DOHH2 (cell line): ENCODE measurements around the gene HMX1.

ENCODE experiments used
- H3F3A ChIP-seq: fragments of 200-600 bp; sonication (generic), shearing (Covaris generic); 2 replicates; pipeline ENCODE4 v1.6.0; 2016; ENCODE audit warnings: antibody characterized with exemption, mild to moderate bottlenecking; ENCODE audit not compliant: control insufficient read depth, insufficient read depth
- H3K27ac ChIP-seq: fragments of 200-600 bp; sonication (generic); 2 replicates; pipeline ENCODE4 v1.5.1; 2014; ENCODE audit warnings: low read depth, mild to moderate bottlenecking, low read length, moderate library complexity
- H3K27me3 ChIP-seq: fragments of 200-600 bp; sonication (generic); 2 replicates; pipeline ENCODE4 v1.6.1; 2014; ENCODE audit warnings: mild to moderate bottlenecking, low read length, mixed read lengths; ENCODE audit not compliant: control insufficient read depth
- H3K36me3 ChIP-seq: fragments of 200-600 bp; sonication (generic); 2 replicates; pipeline ENCODE4 v1.6.1; 2014; ENCODE audit warnings: mild to moderate bottlenecking, low read length, moderate library complexity, mixed read lengths; ENCODE audit not compliant: control insufficient read depth
- H3K4me1 ChIP-seq: fragments of 200-600 bp; sonication (generic); 2 replicates; pipeline ENCODE4 v1.6.1; 2014; ENCODE audit warnings: mild to moderate bottlenecking, low read length, mixed read lengths; ENCODE audit not compliant: control insufficient read depth
- H3K4me2 ChIP-seq: fragments of 200-600 bp; sonication (generic); 2 replicates; pipeline ENCODE4 v1.6.0; 2014; ENCODE audit warnings: mild to moderate bottlenecking, low read length, moderate library complexity
- H3K4me3 ChIP-seq: fragments of 200-600 bp; sonication (generic); 2 replicates; pipeline ENCODE4 v1.5.1; 2014; ENCODE audit warnings: mild to moderate bottlenecking, low read length, mixed read lengths
- H3K79me2 ChIP-seq: fragments of 200-600 bp; sonication (generic); 2 replicates; pipeline ENCODE4 v1.6.1; 2014; ENCODE audit warnings: mild to moderate bottlenecking, low read length, mixed read lengths; ENCODE audit not compliant: control insufficient read depth
- H3K9me2 ChIP-seq: fragments of 200-600 bp; sonication (generic); replicated peaks from 2 replicates; pipeline ENCODE4 v1.6.1; 2014; ENCODE audit warnings: mild to moderate bottlenecking, low read length, mixed read lengths; ENCODE audit not compliant: control insufficient read depth
- H3K9me3 ChIP-seq: fragments of 200-600 bp; sonication (generic); 2 replicates; pipeline ENCODE4 v1.6.1; 2014; ENCODE audit warnings: antibody characterized with exemption, low read length, mixed read lengths; ENCODE audit not compliant: control insufficient read depth, insufficient read depth
- H4K20me1 ChIP-seq: fragments of 200-600 bp; sonication (generic); 2 replicates; pipeline ENCODE4 v1.6.0; 2014; ENCODE audit warnings: low read depth, mild to moderate bottlenecking, antibody characterized with exemption, low read length, moderate library complexity; ENCODE audit not compliant: control insufficient read depth, insufficient read depth
- CTCF ChIP-seq: fragments of 200-600 bp; sonication (generic); IDR thresholded peaks from one replicate; pipeline ENCODE4 v1.5.1; 2014; ENCODE audit warnings: antibody characterized with exemption, mild to moderate bottlenecking, low read depth, low read length; ENCODE audit not compliant: poor library complexity, severe bottlenecking
- EZH2phosphoT487 ChIP-seq: fragments of 200-600 bp; sonication (generic); IDR thresholded peaks from 2 replicates; pipeline ENCODE4 v1.6.1; 2017; ENCODE audit warnings: borderline replicate concordance, mild to moderate bottlenecking, antibody characterized with exemption, low read length, moderate library complexity, mixed read lengths

Gene HMX1

DNA sequence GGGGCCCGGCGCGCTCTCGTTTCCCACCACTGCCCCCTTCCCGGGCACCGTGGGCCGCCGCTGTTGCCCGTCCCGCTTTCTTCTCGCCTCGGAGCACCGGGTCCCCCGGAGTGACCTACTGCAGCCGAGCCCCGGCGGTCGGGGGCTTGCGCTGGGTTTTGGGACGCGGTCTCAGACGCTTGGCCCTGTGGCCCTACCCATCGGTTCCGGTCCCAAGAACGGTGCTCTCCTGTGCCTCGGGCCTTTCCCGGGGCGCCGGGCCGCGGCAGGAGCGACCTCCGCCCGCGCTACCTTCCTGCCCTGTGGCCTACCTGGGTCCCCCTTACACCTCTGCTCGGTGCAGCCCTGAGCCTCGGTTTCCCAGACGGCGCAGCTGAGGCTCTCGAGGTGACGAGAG is 21.6 kb upstream of the HMX1 start:
- H3K79me2 ChIP-seq: no peaks in the 10 kb centered on the region
- no peak overlapping the region for H3K27ac ChIP-seq
- H3K4me1 ChIP-seq: no peaks in the 10 kb centered on the region
- H4K20me1 ChIP-seq: no peaks in the 10 kb centered on the region
- TF ChIP-seq EZH2phosphoT487 (no peak), CTCF (no peak)
- H3K9me3 ChIP-seq: no peaks in the 10 kb centered on the region
- no peaks in the 10 kb centered on the region for H3F3A ChIP-seq
- no peak overlapping the region for H3K4me2 ChIP-seq
- no peak overlapping the region for H3K4me3 ChIP-seq
- no peaks in the 10 kb centered on the region for H3K27me3 ChIP-seq
- no peaks in the 10 kb centered on the region for H3K9me2 ChIP-seq
- H3K36me3 ChIP-seq: no peaks in the 10 kb centered on the region

- no peak overlapping the region for H3K4me2 ChIP-seq
- TF ChIP-seq CTCF: no peak
- no peak for TF ChIP-seq EZH2phosphoT487
- H3K36me3 ChIP-seq: no peaks in the 10 kb centered on the region
- H3K4me1 ChIP-seq: no peaks in the 10 kb centered on the region
- H3K27me3 ChIP-seq: no peaks in the 10 kb centered on the region
- H4K20me1 ChIP-seq: no peaks in the 10 kb centered on the region
- H3F3A ChIP-seq: no peaks in the 10 kb centered on the region
- H3K79me2 ChIP-seq: no peaks in the 10 kb centered on the region
- H3K4me3 ChIP-seq: no peak overlapping the region
- H3K9me2 ChIP-seq: no peaks in the 10 kb centered on the region
- H3K27ac ChIP-seq: no peak overlapping the region
- H3K9me3 ChIP-seq: no peaks in the 10 kb centered on the region
These were observed 21.1 kb upstream of the HMX1 start for GRCh38 chr4:8892556-8893226.

DNA sequence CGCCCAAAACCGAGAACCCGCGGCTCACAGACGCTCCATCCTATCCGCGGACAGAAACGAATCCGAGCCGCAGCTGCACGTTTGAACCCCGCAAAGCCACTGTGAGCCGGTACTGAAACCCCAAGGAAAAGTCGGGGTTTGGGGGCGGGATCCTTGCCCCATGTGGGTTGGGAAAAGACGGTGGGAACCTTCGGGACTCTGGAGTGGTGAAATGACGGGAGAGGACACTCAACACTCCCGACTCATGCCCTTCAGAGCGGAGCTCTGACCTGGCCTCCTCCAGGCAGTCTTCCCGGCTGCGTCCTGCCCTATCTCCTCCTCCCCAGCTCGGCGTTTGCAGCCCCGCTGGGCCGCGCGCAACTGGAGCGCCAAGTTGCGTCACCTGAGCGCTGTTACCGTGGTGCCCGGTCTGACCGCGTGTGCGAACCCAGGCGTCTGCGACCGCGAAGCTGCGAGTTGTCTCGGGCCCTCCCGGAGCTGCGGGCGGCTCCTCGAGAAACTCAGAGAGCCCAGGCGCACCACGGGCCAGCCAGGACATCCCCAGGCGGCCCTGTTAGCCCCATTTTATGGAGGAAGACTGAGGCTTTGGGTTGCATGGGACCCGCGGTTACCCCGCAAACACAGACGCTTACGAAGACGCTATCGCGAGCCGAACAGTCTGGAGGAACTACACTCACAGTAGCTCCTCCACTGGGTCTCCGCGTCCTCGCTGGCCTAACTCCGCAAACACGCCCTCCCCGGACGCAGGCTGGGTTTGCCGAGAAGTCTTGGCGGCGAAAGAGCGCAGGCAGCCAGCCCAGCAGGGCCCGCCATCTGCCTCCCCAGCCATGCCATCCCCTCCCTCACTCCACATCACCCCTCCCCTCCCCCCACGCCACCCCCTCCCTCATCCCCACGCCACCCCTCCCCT is 20.3 kb upstream of the HMX1 start:
- Histone ChIP-seq H3K9me3 (peaks cover 2% of the 10 kb centered on the region; the same call in 1 of the 2 replicates), H3K27me3 (no peaks in the 10 kb centered on the region), H3K4me1 (no peaks in the 10 kb centered on the region), H3K4me2 (no peak overlapping the region), H3K4me3 (no peak overlapping the region), H3K36me3 (no peaks in the 10 kb centered on the region), H3K9me2 (no peaks in the 10 kb centered on the region), H3F3A (no peaks in the 10 kb centered on the region), H3K27ac (no peak overlapping the region), H3K79me2 (no peaks in the 10 kb centered on the region), H4K20me1 (no peaks in the 10 kb centered on the region)
- no peak for TF ChIP-seq CTCF
- no peak for TF ChIP-seq EZH2phosphoT487
